ENCODE data around the gene TAOK3. TPM values are rescaled to one million over a fixed set of nuclear protein-coding genes. Genes with fewer than 3 reads are reported as not detected.

Gene TAOK3
- total and polyA plus RNA-seq, 2 of the 8 experiments (the other 6 are each of a cell fraction or from before 2014, with no cell fraction given): 5.2 to 9.3 TPM

GRCh38 chr12:118183711-118184110 is 189.0 kb downstream of the TAOK3 start:
- CTCF ChIA-PET (ENCODE audit: partially characterized antibody): interaction anchor here (0.6 to 6.5 kb wide), 10 partner anchors 9 to 209 kb away, joined by 3 to 120 read pairs (median 3); partner anchors contain the start of genes SUDS3 and TAOK3
- FAIRE-seq: no peak
- Histone ChIP-seq H2AK5ac (ENCODE audit: low read depth, low read length) (no peak overlapping the region), H3K27ac (ENCODE audit: low read depth, low read length) (no peak overlapping the region), H3K79me1 (ENCODE audit: low read depth, low read length) (no peaks in the 10 kb centered on the region), H3K23ac (ENCODE audit: insufficient read length) (no peak overlapping the region), H4K91ac (replicated peaks; ENCODE audit: insufficient read length, low read length) (no peak overlapping the region), H3K4me3 (ENCODE audit: extremely low read depth in 1 of 4, insufficient read depth in 2 of 4, low read depth in 3 of 4, low read length in 4 of 4) (no peak overlapping the region), H3K14ac (ENCODE audit: insufficient read length) (no peak overlapping the region), H4K8ac (ENCODE audit: extremely low read depth, insufficient read depth, low read length) (no peak overlapping the region), H3K27me3 (replicated peaks in 1 of 4; ENCODE audit: control insufficient read depth in 3 of 4, extremely low read depth in 1 of 4, insufficient read depth in 3 of 4, low read length in 3 of 4) (no peaks in the 10 kb centered on the region), H2BK20ac (ENCODE audit: low read length) (no peak overlapping the region), H3K4ac (replicated peaks; ENCODE audit: insufficient read length, low read depth, low read length) (no peak overlapping the region), H2BK120ac (replicated peaks; ENCODE audit: low read depth, low read length) (no peak overlapping the region), H2AFZ (ENCODE audit: low read length) (no peak overlapping the region), H3K18ac (ENCODE audit: extremely low read depth, low read length) (no peak overlapping the region), H4K5ac (ENCODE audit: insufficient read length, low read depth, low read length) (no peak overlapping the region), H4K20me1 (replicated peaks in 1 of 2; ENCODE audit: control insufficient read depth in 1 of 2, insufficient read depth in 2 of 2, low read length in 2 of 2) (no peaks in the 10 kb centered on the region), H2BK15ac (ENCODE audit: low read length) (no peak overlapping the region), H3K56ac (replicated peaks; ENCODE audit: insufficient read length, low read depth, low read length) (no peak overlapping the region), H3K79me2 (ENCODE audit: control insufficient read depth in 1 of 2, insufficient read depth in 2 of 2, low read length in 2 of 2) (no peaks in the 10 kb centered on the region), H3K4me2 (ENCODE audit: insufficient read depth in 1 of 2, low read depth in 2 of 2, low read length in 2 of 2) (no peak overlapping the region), H3K9me3 (ENCODE audit: insufficient read depth in 2 of 2, low read depth in 1 of 2, low read length in 1 of 2) (no peaks in the 10 kb centered on the region), H3K4me1 (replicated peaks in 1 of 4; ENCODE audit: control insufficient read depth in 3 of 4, insufficient read depth in 4 of 4, low read length in 3 of 4) (no peaks in the 10 kb centered on the region), H3K9ac (replicated peaks in 1 of 4; ENCODE audit: extremely low read depth in 1 of 4, low read depth in 3 of 4, low read length in 3 of 4) (no peak overlapping the region), H3K23me2 (ENCODE audit: low read depth, low read length) (no peaks in the 10 kb centered on the region), H2BK5ac (ENCODE audit: low read depth, low read length) (no peak overlapping the region), H2BK12ac (ENCODE audit: low read depth, low read length) (no peak overlapping the region), H3K36me3 (ENCODE audit: control insufficient read depth in 2 of 4, insufficient read depth in 4 of 4, low read length in 3 of 4) (no peaks in the 10 kb centered on the region)
- no peak for DNase-seq (ENCODE audit: low read depth in 1 of 2, low spot score in 2 of 2)
- POLR2A ChIA-PET (ENCODE audit: partially characterized antibody): interaction anchor here (0.7 to 1.3 kb wide), 2 partner anchors 132 to 194 kb away, joined by 3 read pairs; no protein-coding TSS in a partner anchor
- TF ChIP-seq CBX8 (IDR thresholded peaks at IDR 0.05; ENCODE audit: borderline replicate concordance, low read depth, low read length) (no peak), YY1 (IDR thresholded peaks at IDR 0.05; ENCODE audit: low read depth, low read length) (no peak), ATF3 (IDR thresholded peaks at IDR 0.05; ENCODE audit: insufficient read depth, low read depth, low read length) (no peak), RBBP5 (IDR thresholded peaks at IDR 0.05; ENCODE audit: borderline replicate concordance, low read depth, low read length) (no peak), GTF2F1 (IDR thresholded peaks at IDR 0.05; ENCODE audit: borderline replicate concordance, low read depth, low read length) (no peak), ATF2 (IDR thresholded peaks at IDR 0.05; ENCODE audit: low read length) (no peak), EZH2 (IDR thresholded peaks at IDR 0.05; ENCODE audit: low read depth, low read length, severe bottlenecking) (no peak), FOSL1 (IDR thresholded peaks at IDR 0.05; ENCODE audit: insufficient read depth, low read depth, low read length) (no peak), USF2 (IDR thresholded peaks at IDR 0.05; ENCODE audit: low read length) (no peak), JUN (IDR thresholded peaks at IDR 0.05; ENCODE audit: low read depth, low read length) (no peak), KDM1A (IDR thresholded peaks at IDR 0.05; ENCODE audit: borderline replicate concordance, low read length) (no peak)
